Measurements from ENCODE around the gene GADD45A.

DNA sequence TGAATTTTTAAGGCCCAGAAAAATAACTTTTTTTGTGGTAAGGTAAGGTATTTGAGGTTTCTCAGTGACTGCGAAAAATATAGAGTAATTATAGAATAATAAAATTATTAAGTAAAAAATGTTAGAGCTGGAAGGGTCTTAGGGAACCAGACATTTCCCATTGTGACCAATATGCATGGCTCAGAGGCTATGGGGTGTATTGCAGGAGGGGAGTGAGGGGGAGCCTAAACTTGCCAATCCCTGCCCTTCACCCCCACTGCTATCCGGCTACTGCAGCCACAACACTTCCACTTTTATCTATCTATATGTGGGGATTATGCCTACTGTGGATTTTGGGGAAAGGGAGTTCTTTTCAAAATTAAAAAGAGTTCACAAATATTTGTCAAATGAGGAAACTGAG, 7.6 kb upstream of the GADD45A start:
- no peak for TF ChIP-seq POLR2A (IDR thresholded peaks at IDR 0.05)
- TF ChIP-seq, protein P1, sequence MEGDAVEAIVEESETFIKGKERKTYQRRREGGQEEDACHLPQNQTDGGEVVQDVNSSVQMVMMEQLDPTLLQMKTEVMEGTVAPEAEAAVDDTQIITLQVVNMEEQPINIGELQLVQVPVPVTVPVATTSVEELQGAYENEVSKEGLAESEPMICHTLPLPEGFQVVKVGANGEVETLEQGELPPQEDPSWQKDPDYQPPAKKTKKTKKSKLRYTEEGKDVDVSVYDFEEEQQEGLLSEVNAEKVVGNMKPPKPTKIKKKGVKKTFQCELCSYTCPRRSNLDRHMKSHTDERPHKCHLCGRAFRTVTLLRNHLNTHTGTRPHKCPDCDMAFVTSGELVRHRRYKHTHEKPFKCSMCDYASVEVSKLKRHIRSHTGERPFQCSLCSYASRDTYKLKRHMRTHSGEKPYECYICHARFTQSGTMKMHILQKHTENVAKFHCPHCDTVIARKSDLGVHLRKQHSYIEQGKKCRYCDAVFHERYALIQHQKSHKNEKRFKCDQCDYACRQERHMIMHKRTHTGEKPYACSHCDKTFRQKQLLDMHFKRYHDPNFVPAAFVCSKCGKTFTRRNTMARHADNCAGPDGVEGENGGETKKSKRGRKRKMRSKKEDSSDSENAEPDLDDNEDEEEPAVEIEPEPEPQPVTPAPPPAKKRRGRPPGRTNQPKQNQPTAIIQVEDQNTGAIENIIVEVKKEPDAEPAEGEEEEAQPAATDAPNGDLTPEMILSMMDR (IDR thresholded peaks at IDR 0.05 in 8 of 11, conservative IDR thresholded peaks at IDR 0.05 in 3 of 11), result no peak

Data from spleen (tissue), 7 donors.